Measurements from ENCODE around the gene SH2D4B. TPM values are rescaled to one million over a fixed set of nuclear protein-coding genes. Genes with fewer than 3 reads are reported as not detected.

The SH2D4B gene
- total RNA-seq, 4 donors from 2014 or later = 0.18 to 0.23 TPM; not detected in 2

- no peaks in the 10 kb centered on the region for H3K27me3 ChIP-seq
- 89% methylated on average over 5 of the region's 5 CpGs for WGBS
- no peak for TF ChIP-seq POLR2AphosphoS5 (IDR thresholded peaks at IDR 0.05)
- TF ChIP-seq POLR2A (IDR thresholded peaks at IDR 0.05) = no peak
- TF ChIP-seq, protein P1, sequence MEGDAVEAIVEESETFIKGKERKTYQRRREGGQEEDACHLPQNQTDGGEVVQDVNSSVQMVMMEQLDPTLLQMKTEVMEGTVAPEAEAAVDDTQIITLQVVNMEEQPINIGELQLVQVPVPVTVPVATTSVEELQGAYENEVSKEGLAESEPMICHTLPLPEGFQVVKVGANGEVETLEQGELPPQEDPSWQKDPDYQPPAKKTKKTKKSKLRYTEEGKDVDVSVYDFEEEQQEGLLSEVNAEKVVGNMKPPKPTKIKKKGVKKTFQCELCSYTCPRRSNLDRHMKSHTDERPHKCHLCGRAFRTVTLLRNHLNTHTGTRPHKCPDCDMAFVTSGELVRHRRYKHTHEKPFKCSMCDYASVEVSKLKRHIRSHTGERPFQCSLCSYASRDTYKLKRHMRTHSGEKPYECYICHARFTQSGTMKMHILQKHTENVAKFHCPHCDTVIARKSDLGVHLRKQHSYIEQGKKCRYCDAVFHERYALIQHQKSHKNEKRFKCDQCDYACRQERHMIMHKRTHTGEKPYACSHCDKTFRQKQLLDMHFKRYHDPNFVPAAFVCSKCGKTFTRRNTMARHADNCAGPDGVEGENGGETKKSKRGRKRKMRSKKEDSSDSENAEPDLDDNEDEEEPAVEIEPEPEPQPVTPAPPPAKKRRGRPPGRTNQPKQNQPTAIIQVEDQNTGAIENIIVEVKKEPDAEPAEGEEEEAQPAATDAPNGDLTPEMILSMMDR (IDR thresholded peaks at IDR 0.05) = no peak
- no peak for TF ChIP-seq EP300 (IDR thresholded peaks at IDR 0.05)
- no peaks in the 10 kb centered on the region for H3K9me3 ChIP-seq
- no peak for DNase-seq (ENCODE audit: low spot score in 2 of 2)
- H3K4me3 ChIP-seq = no peak overlapping the region
- H3K36me3 ChIP-seq = no peaks in the 10 kb centered on the region
- H3K4me1 ChIP-seq = no peaks in the 10 kb centered on the region
- no peak overlapping the region for H3K27ac ChIP-seq
Observed at GRCh38 chr10:80554050-80554449, 16.3 kb downstream of the SH2D4B start.

DNA sequence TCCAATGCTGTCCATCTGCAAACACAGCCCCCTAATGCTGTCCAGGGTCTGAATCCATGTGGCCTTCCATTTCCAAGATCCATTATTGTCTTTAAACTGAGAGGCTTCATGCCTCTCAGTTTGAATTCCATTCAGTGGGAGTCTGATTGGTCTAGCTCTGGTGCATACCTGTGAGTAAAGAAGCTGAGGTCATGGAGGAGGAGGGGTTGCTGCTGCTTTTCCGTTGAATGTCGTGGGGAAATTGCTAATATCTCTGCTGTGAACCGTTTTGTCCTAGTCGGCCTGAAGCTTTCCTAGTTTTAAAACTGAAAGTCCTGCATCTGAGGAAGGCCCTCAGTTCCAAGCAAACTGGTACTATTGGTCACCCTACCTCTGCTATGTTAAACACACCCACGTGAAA, 17.7 kb downstream of the SH2D4B start:
- no peaks in the 10 kb centered on the region for H3K36me3 ChIP-seq
- no peaks in the 10 kb centered on the region for H3K27me3 ChIP-seq
- TF ChIP-seq, protein P1 (IDR thresholded peaks at IDR 0.05) = no peak
- TF ChIP-seq POLR2A (IDR thresholded peaks at IDR 0.05) = no peak
- TF ChIP-seq POLR2AphosphoS5 (IDR thresholded peaks at IDR 0.05) = no peak
- TF ChIP-seq EP300 (IDR thresholded peaks at IDR 0.05) = no peak
- H3K27ac ChIP-seq = no peak overlapping the region
- H3K9me3 ChIP-seq = no peaks in the 10 kb centered on the region
- peak in 1 of 2 donors; percentile 21 for DNase-seq (ENCODE audit: low spot score in 2 of 2)
- 53% methylated on average over 5 of the region's 5 CpGs for WGBS
- H3K4me3 ChIP-seq = no peak overlapping the region
- H3K4me1 ChIP-seq = no peaks in the 10 kb centered on the region

GRCh38 chr10:80561950-80562349, 24.2 kb downstream of the SH2D4B start:
- H3K27me3 ChIP-seq = peaks cover 6% of the 10 kb centered on the region
- no peaks in the 10 kb centered on the region for H3K36me3 ChIP-seq
- H3K4me1 ChIP-seq = no peaks in the 10 kb centered on the region
- H3K27ac ChIP-seq = no peak overlapping the region
- TF ChIP-seq, protein P1 (IDR thresholded peaks at IDR 0.05) = no peak
- TF ChIP-seq POLR2AphosphoS5 (IDR thresholded peaks at IDR 0.05) (no peak), EP300 (IDR thresholded peaks at IDR 0.05) (no peak), POLR2A (IDR thresholded peaks at IDR 0.05) (no peak)
- DNase-seq (ENCODE audit: low spot score in 2 of 2) = no peak
- H3K9me3 ChIP-seq = no peaks in the 10 kb centered on the region
- no peak overlapping the region for H3K4me3 ChIP-seq

DNA sequence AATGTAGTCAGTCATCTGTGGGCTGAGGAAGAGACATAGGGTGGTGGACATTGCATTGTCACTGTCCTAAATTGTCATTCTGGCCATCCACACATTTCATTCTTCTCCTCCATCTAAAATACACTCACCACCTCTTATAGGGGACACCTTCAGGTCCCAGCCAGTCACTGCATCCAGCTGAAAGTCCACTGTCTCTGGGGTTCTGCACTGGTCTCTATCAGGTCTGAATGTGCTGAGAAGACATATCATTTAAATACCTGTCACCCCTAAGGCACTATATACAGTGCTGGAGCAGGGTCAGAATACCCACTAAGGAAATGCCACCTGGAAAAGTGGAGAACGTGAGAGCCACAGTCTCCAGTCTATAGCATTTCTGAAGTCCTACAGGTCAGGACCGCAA, 29.6 kb downstream of the SH2D4B start:
- DNase-seq (ENCODE audit: low spot score in 2 of 2) = peak in 1 of 2 donors; percentile 9
- H3K9me3 ChIP-seq = no peaks in the 10 kb centered on the region
- H3K4me3 ChIP-seq = no peak overlapping the region
- whole genome bisulfite sequencing = 92% methylated on average over 2 of the region's 2 CpGs
- H3K4me1 ChIP-seq = no peaks in the 10 kb centered on the region
- H3K27me3 ChIP-seq = peaks cover 7% of the 10 kb centered on the region
- no peak overlapping the region for H3K27ac ChIP-seq
- H3K36me3 ChIP-seq = no peaks in the 10 kb centered on the region
- TF ChIP-seq POLR2A (IDR thresholded peaks at IDR 0.05) (no peak), EP300 (IDR thresholded peaks at IDR 0.05) (no peak), POLR2AphosphoS5 (IDR thresholded peaks at IDR 0.05) (no peak)
- TF ChIP-seq, protein P1 (IDR thresholded peaks at IDR 0.05) = no peak

DNA sequence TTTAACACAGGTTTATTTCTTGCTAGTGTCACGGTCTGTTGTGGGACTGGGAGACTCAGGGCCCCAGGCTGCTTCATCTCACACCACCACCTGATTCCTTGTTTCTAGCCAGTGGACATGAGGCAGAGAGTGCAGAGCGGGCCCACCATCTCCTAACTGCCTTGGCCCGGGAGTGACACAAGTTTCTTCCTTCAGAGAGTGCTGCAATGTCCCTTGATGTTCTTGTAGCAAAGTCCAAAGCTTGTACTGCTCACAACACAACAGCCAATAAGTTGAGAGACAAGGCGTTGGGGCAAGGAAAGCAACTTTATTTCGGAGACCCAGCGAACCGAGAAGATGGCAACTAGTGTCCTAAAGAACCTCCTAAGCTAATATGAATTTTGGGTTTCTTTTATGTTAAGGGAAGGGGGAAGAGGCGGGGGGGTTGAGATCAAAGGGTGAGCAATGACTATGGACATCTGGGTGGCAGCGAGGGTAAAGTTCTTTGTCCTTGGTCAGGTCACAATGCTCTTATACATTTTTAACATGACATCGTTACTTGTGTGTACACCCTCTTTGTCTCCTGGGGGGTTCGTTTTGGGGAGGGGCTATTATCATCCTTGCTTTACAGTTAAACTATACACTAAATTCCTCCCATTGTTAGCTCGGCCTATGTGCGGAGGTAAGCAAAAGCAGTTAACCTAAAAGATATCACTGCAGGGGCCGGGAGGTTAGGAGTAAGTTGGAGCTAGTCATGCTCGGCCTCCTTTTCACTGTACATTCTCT, 31.6 kb downstream of the SH2D4B start:
- Histone ChIP-seq H3K27me3 (peaks cover 7% of the 10 kb centered on the region), H3K27ac (no peak overlapping the region), H3K4me3 (no peak overlapping the region), H3K36me3 (no peaks in the 10 kb centered on the region), H3K9me3 (no peaks in the 10 kb centered on the region), H3K4me1 (no peaks in the 10 kb centered on the region)
- WGBS = 87% methylated on average over 15 of the region's 15 CpGs
- TF ChIP-seq, protein P1 (IDR thresholded peaks at IDR 0.05) = no peak
- peak in 1 of 2 donors; percentile 48 for DNase-seq (ENCODE audit: low spot score in 2 of 2)
